NCI-H526 treated with DMSO at 0.1 percent for 48 hours (cell line): ENCODE results near the gene IL17REL.
A peak's percentile ranks its signal among the peaks of the same experiment; 100 is the strongest.
"Not testable (repeated sequence)": the region's sequence is repeated elsewhere in the genome, so short reads cannot be mapped to it uniquely, and the experiment has no call there.

ENCODE experiments used
- DNase-seq: peaks from one replicate; lab custom pipeline; 2025; lab: John Stamatoyannopoulos, UW

The IL17REL gene

GRCh38 chr22:49956418-49956770 lies 56.2 kb downstream of the IL17REL start:
- no peak for DNase-seq

DNA sequence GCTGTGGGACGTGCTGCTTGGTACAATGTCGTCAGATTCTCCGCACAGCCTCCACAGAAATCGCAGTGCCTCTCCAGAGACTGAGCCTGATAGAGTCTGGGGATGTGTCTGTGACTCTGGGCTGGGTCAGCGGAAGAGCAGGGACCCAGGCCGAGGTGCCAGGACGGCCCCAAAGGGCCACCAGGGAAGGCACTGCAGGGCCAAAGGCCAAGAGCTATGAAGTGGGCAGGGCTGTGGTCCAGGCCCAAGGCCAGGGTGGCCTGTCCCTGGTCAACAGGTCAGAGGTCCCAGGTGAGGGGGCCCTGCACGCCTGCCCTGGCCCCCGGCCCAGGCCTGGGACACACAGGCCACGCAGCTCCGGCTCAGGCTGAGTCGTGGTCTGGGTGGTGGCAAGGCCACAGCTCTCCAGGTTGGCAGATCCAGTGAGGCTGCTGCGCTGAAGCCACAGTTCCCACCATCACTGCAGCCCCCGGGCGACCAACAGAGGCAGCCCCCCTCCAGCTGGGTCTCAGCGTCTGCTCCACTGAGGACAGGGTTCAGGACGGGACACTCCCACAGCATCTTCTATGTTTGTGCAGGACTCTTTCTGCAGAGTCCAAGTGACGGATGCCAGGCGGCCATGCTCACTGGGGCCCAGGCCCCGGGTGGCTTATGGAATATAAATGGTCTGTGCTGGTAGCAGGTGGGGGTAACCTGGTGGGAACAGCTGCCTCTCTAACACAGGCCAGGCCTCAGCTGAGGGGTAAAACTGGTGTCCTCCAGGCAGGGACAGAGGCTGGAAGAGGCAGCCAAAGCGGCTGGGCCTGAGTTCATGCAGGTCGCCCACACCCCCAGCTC lies 56.8 kb downstream of the IL17REL start:
- no peak for DNase-seq

DNA sequence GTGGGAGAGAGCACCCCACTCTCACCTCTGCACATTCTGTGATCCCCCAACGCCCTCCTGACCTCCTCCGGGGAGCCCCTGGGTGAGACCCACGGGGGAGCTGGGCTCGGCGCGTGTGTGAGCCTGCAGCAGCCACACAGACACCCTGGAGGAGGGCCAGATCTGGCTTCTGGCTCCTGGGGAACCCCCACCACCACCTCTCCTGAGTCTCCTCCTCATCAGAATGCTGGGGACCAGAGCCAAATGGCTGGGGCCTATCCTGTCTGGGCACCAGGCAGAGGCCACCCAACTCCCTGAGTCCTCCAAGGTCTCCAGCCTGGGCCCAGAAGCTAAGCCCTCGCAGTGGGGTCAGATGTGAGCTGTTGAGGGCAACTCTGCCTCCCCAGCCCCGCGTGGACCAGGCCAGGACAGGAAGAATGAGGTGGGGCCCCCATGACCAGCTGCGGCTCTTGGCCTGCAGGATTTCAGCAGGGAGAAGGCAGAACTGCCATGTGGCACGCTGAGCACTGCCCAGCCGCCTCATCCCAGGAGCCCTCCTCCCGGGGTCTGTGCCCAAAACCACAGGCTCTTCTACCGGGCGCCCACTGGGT lies 57.5 kb downstream of the IL17REL start:
- no peak for DNase-seq

DNA sequence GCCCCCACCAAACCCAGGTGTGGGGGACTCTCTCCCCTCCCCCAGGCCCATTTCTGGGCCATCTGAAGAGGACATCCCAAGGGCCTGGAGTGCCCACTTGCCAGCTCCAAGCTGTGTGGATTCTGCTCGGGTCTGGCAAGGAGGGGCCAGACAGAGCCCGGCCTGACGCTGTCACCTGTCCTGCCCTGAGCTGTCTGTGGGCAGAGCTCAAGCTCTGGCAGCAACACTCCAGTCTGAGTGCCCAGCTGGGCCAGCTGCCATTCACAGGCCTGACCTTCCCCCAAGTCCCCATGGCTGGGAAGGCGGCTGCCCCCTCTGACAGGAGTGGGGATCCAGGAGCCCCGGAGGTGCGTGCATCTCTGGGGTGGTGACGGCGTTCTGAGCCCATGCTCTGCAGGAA lies 58.2 kb downstream of the IL17REL start:
- DNase-seq, result no peak

GRCh38 chr22:49953680-49954344 lies 58.8 kb downstream of the IL17REL start:
- no peak for DNase-seq

- no peak for DNase-seq
These were observed 59.4 kb downstream of the IL17REL start for GRCh38 chr22:49953027-49953679.

GRCh38 chr22:49951986-49952896 lies 60.3 kb downstream of the IL17REL start:
- no peak for DNase-seq

DNA sequence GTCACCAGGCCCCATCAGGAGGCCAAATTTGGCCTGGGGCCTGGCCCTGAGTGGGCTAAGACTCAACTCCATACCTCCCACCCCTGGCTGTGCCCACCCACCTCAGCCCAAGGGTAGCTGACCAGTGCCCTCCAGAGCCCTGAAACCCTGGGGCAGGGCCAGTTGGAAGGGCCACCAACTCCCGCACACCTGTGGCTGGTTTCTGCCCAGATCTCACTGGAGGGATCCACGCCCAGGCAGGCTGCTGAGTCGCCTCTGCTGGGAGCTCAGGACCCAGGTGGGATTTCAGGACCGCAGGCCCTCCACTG lies 60.9 kb downstream of the IL17REL start:
- DNase-seq, result no peak

GRCh38 chr22:49951000-49951677 lies 61.4 kb downstream of the IL17REL start:
- DNase-seq, result peak; percentile 36

GRCh38 chr22:49950396-49950994 lies 62.1 kb downstream of the IL17REL start:
- no peak for DNase-seq

- DNase-seq, result no peak
These were observed 62.7 kb downstream of the IL17REL start for GRCh38 chr22:49949914-49950292.

GRCh38 chr22:49948958-49949913 lies 63.3 kb downstream of the IL17REL start:
- DNase-seq, result no peak

DNA sequence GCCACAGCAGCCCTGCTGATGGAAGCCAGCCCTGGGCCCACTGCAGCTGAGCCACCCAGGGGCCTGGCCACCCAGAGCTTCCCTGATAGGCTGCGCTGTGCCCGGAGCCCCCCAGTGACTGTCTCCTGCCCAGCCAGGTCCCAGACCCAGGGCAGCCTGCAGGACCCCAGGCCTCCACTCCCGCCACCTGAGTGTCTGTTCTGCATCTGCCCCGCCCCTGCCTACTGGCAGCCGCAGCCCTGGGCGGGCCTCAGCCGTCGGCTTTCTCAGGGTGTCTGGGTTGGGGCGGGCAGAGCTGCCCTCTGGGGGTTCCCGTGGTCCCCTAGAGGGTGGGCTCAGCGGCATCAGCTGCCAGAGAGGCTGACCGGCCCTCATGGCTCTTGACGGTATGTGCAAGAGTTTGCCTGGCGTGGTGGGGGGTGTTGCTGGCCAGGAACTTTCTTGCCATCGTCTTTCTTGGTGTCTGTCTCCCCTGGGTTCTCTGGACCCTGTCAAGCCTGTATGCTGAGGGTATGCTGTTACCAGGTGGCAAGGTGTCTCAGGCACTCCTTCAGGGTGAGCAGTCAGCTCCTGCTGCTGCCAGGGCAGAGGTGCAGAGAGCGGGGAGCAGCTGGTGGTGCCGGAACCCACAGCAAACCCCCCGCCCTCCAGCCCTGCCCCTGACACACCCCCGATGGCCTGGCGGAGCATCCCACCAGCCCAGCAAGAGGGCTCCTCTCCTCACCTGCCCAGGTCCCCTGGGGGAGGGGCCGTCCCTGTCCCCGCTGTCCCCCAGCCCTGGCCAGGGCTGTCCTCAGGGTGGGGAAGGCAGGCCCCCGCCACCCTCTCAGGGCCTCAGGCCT lies 64.2 kb downstream of the IL17REL start:
- DNase-seq, result no peak

GRCh38 chr22:49947296-49947622 lies 65.3 kb downstream of the IL17REL start:
- no peak for DNase-seq

DNA sequence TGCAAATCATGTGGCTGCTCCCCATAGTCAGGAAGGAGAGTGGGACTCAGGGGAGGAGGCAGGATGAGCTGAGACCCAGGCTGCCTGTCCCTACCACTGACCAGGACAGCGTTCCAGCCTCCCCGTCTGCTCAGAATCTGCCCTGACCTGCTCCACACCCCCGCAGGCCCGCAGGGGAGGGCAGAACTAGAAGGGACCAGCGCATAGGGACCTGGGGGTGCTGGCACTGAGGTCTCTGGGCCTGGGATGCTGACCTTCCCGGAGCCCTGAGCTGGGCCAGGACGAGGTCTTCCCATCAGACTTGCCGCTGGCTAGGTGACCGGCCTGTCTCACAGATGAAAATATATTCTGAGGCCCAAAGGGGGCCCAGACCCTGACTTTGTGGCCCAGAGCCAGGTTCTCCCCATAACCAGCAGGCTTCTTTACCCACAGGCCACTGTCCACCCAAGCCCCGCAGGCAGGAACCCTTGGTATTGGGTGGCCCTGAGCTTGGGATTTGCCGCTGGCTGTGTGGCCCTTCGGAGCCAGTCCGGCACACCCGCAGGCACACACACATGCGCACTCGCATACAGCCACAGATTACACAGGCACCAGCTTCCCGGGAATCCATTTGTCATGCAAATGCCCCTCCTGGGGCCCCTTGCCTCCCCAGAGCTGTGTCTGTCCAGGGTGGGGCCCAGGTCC lies 65.8 kb downstream of the IL17REL start:
- peak; percentile 60 for DNase-seq

GRCh38 chr22:49945042-49945794 lies 67.3 kb downstream of the IL17REL start:
- not testable (repeated sequence) for DNase-seq
